ENCODE results near the gene CREB3L1. TPM values are rescaled to one million over a fixed set of nuclear protein-coding genes. Genes with fewer than 3 reads are reported as not detected.
"Not testable (repeated sequence)": the region's sequence is repeated elsewhere in the genome, so short reads cannot be mapped to it uniquely, and the experiment has no call there.

CREB3L1 gene
- total RNA-seq, 1 experiment from 2014 or later = not detected

DNA sequence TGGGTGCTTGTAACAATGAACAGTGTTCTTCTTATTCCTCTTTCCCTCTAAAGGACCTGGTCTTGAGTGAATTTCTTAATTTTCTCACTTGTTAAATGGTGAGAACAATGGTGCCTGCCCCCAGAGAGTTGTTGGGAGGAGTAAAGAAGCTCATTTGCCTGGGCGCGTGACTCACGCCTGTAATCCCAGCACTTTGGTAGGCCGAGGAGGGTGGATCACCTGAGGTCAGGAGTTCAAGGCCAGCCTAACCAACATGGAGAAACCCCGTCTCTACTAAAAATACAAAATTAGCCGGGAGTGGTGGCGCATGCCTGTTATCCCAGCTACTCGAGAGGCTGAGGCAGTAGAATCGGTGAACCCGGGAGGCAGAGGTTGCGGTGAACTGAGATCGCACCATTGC lies 26.6 kb downstream of the CREB3L1 start:
- not testable (repeated sequence) for H3K9ac ChIP-seq (ENCODE audit: low read length); DNase-seq; H3K9me3 ChIP-seq (ENCODE audit: low read length); H3K4me3 ChIP-seq (ENCODE audit: low read length); H4K20me1 ChIP-seq (ENCODE audit: insufficient read depth, low read depth, low read length); H3K36me3 ChIP-seq (ENCODE audit: insufficient read depth, low read length); H3K4me2 ChIP-seq (ENCODE audit: low read depth, low read length, poor library complexity, severe bottlenecking); H2AFZ ChIP-seq (ENCODE audit: low read length); H3K79me2 ChIP-seq (ENCODE audit: low read length); H3K27me3 ChIP-seq (ENCODE audit: low read length); H3K9me2 ChIP-seq (replicated peaks; ENCODE audit: insufficient read depth, low read length)
- peak overlapping the region; percentile 81 for H3K27ac ChIP-seq (ENCODE audit: low read length)
- H3K4me1 ChIP-seq (ENCODE audit: low read length) = peaks cover 31% of the 10 kb centered on the region

DNA sequence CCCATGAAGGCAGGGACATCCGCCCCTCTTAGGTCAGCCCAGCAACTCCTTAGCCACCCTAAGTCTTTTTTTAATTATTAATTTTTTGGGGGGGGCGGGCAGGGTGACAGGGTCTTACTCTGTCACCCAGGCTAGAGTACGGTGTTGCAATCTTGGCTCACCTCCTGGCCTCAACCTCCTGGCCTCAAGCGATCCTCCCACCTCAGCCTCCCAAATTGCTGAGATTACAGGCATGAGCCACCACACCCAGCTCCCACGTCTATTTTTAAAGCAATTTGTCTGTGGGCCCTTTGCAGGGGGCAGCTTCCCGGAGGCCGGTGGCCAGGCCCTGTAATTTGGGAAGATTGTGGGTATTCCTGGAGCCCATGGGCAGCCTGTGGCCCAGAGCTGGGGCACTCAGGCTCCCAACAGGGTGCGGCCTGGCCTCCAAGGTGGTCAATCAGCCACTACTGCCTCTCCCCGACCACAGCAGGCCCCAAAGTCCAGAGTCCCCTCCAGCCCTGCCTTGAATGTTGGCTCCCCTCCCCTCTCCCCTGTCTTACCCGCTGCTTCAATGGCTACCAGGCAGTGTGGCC lies 27.2 kb downstream of the CREB3L1 start:
- H3K9me2 ChIP-seq (replicated peaks; ENCODE audit: insufficient read depth, low read length) = no peaks in the 10 kb centered on the region
- no peak overlapping the region for H3K4me2 ChIP-seq (ENCODE audit: low read depth, low read length, poor library complexity, severe bottlenecking)
- H3K9ac ChIP-seq (ENCODE audit: low read length) = no peak overlapping the region
- H3K79me2 ChIP-seq (ENCODE audit: low read length) = no peaks in the 10 kb centered on the region
- H3K4me3 ChIP-seq (ENCODE audit: low read length) = no peak overlapping the region
- 0 out of 2 replicates have a peak overlapping the region, but pooled peaks have one; percentile 86 for H2AFZ ChIP-seq (ENCODE audit: low read length)
- H3K27ac ChIP-seq (ENCODE audit: low read length) = no peak overlapping the region
- H3K9me3 ChIP-seq (ENCODE audit: low read length) = no peaks in the 10 kb centered on the region
- no peaks in the 10 kb centered on the region for H3K27me3 ChIP-seq (ENCODE audit: low read length)
- H3K36me3 ChIP-seq (ENCODE audit: insufficient read depth, low read length) = no peaks in the 10 kb centered on the region
- no peak for DNase-seq
- H4K20me1 ChIP-seq (ENCODE audit: insufficient read depth, low read depth, low read length) = no peaks in the 10 kb centered on the region
- H3K4me1 ChIP-seq (ENCODE audit: low read length) = peaks cover 38% of the 10 kb centered on the region

DNA sequence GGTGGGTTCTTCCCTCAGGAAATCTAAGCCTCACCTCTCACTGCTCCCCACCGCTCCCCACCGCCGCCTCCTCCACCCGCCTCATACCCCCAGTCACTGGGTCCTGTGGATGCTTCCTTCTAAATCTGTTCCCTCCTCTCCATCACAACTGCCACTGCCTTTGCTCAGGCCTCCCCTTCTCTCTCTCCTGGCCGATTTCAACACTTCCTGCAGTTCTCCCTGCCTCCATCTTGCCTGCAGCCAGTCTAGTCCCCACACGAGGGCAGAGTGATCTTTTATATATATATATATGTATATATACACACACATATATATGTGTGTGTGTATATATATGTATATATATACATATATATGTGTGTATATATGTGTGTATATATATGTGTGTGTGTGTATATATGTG lies 27.8 kb downstream of the CREB3L1 start:
- no peak overlapping the region for H3K9ac ChIP-seq (ENCODE audit: low read length)
- H3K4me1 ChIP-seq (ENCODE audit: low read length) = peaks cover 42% of the 10 kb centered on the region
- H3K36me3 ChIP-seq (ENCODE audit: insufficient read depth, low read length) = no peaks in the 10 kb centered on the region
- DNase-seq = peak; percentile 69
- no peak overlapping the region for H3K27ac ChIP-seq (ENCODE audit: low read length)
- no peaks in the 10 kb centered on the region for H3K79me2 ChIP-seq (ENCODE audit: low read length)
- H2AFZ ChIP-seq (ENCODE audit: low read length) = 0 out of 2 replicates have a peak overlapping the region, but pooled peaks have one; percentile 86
- no peak overlapping the region for H3K4me2 ChIP-seq (ENCODE audit: low read depth, low read length, poor library complexity, severe bottlenecking)
- no peaks in the 10 kb centered on the region for H3K9me3 ChIP-seq (ENCODE audit: low read length)
- no peaks in the 10 kb centered on the region for H3K9me2 ChIP-seq (replicated peaks; ENCODE audit: insufficient read depth, low read length)
- no peaks in the 10 kb centered on the region for H3K27me3 ChIP-seq (ENCODE audit: low read length)
- H4K20me1 ChIP-seq (ENCODE audit: insufficient read depth, low read depth, low read length) = no peaks in the 10 kb centered on the region
- H3K4me3 ChIP-seq (ENCODE audit: low read length) = no peak overlapping the region

DNA sequence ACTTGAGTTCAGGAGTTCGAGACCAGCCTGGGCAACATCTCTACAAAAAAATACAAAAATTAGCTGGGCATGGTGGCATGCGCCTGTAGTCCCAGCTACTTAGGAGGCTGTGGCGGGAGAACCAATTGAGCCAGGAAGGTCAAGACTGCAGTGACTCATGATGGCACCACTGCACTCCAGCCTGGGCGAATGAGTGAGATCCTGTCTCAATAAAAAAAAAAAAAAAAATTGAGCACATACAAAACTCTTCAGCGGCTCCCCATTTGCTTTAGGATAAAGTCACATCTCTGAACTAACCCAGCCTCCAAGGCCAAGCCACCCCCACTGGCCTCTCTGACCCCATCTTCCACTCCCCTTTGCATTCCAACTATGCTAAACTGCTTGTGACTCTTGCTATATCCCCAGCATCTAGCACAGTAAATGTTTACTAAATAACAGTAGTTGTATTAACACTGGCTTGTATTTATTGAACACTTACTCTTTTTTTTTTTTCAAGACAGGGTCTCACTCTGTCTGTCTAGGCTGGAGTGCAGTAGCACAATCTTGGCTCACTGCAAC lies 28.9 kb downstream of the CREB3L1 start:
- H3K4me3 ChIP-seq (ENCODE audit: low read length) = no peak overlapping the region
- H3K4me1 ChIP-seq (ENCODE audit: low read length) = peaks cover 42% of the 10 kb centered on the region
- no peaks in the 10 kb centered on the region for H4K20me1 ChIP-seq (ENCODE audit: insufficient read depth, low read depth, low read length)

DNA sequence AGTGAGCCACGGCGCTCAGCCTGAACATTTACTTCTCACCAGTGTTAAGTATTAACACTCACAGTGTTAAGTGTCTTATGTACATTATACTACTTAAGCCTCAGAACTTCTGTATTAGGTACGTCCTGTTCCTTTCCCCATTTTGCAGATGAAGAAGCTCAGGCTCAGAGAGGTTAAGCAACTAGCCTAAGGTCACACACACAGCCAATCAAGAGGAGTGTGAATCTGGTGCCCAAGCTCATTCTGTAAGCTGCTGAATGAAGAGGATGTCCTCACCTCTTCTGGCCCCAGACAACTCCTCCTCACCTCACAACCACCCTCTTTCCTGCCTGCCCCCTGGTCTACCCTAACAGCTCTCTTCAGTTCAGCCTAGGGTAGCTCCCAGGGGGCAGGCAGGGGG lies 29.9 kb downstream of the CREB3L1 start:
- Histone ChIP-seq H3K4me2 (ENCODE audit: low read depth, low read length, poor library complexity, severe bottlenecking) (no peak overlapping the region), H3K27ac (ENCODE audit: low read length) (no peak overlapping the region), H2AFZ (ENCODE audit: low read length) (no peak overlapping the region), H3K4me3 (ENCODE audit: low read length) (no peak overlapping the region), H3K9ac (ENCODE audit: low read length) (no peak overlapping the region), H3K4me1 (ENCODE audit: low read length) (peaks cover 39% of the 10 kb centered on the region), H4K20me1 (ENCODE audit: insufficient read depth, low read depth, low read length) (no peaks in the 10 kb centered on the region), H3K36me3 (ENCODE audit: insufficient read depth, low read length) (no peaks in the 10 kb centered on the region), H3K79me2 (ENCODE audit: low read length) (no peaks in the 10 kb centered on the region), H3K9me3 (ENCODE audit: low read length) (no peaks in the 10 kb centered on the region), H3K9me2 (replicated peaks; ENCODE audit: insufficient read depth, low read length) (no peaks in the 10 kb centered on the region), H3K27me3 (ENCODE audit: low read length) (no peaks in the 10 kb centered on the region)
- DNase-seq = no peak

More for the DNA sequence above, 28.9 kb downstream of the CREB3L1 start:
- Histone ChIP-seq H3K27me3 (ENCODE audit: low read length) (no peaks in the 10 kb centered on the region), H3K9me2 (replicated peaks; ENCODE audit: insufficient read depth, low read length) (no peaks in the 10 kb centered on the region), H3K79me2 (ENCODE audit: low read length) (no peaks in the 10 kb centered on the region), H3K9ac (ENCODE audit: low read length) (no peak overlapping the region), H3K4me2 (ENCODE audit: low read depth, low read length, poor library complexity, severe bottlenecking) (no peak overlapping the region), H2AFZ (ENCODE audit: low read length) (no peak overlapping the region), H3K9me3 (ENCODE audit: low read length) (no peaks in the 10 kb centered on the region), H3K36me3 (ENCODE audit: insufficient read depth, low read length) (no peaks in the 10 kb centered on the region), H3K27ac (ENCODE audit: low read length) (no peak overlapping the region)
- DNase-seq = no peak

DNA sequence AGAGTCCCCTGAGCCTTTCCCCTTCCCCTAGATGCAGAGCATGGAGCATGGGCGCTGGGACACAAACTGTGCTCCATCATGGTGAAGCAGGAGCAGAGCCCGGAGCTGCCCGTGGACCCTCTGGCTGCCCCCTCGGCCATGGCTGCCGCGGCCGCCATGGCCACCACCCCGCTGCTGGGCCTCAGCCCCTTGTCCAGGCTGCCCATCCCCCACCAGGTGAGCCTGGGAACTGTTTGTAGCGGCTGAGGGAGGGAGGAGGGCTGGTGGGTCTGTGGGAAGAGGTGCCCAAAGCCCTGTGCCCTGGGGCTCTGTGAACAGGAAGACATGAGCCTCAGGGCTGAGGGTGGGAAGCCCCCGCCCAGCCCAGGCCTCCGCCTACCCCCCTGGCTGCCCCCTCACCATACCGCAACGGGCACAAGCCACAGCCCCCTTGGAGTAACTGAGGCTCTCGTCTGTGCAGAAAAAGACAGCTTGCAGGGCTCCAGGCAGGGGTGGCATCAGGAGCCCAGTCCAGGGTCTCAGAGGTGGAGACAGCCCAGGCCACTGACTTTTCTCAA lies 30.4 kb downstream of the CREB3L1 start:
- no peak for DNase-seq
- Histone ChIP-seq H3K9me2 (replicated peaks; ENCODE audit: insufficient read depth, low read length) (no peaks in the 10 kb centered on the region), H3K27me3 (ENCODE audit: low read length) (no peaks in the 10 kb centered on the region), H2AFZ (ENCODE audit: low read length) (no peak overlapping the region), H3K4me2 (ENCODE audit: low read depth, low read length, poor library complexity, severe bottlenecking) (no peak overlapping the region), H3K27ac (ENCODE audit: low read length) (no peak overlapping the region), H3K4me3 (ENCODE audit: low read length) (no peak overlapping the region), H3K4me1 (ENCODE audit: low read length) (peaks cover 34% of the 10 kb centered on the region), H3K36me3 (ENCODE audit: insufficient read depth, low read length) (no peaks in the 10 kb centered on the region), H3K9me3 (ENCODE audit: low read length) (no peaks in the 10 kb centered on the region), H4K20me1 (ENCODE audit: insufficient read depth, low read depth, low read length) (no peaks in the 10 kb centered on the region), H3K79me2 (ENCODE audit: low read length) (no peaks in the 10 kb centered on the region), H3K9ac (ENCODE audit: low read length) (no peak overlapping the region)

DNA sequence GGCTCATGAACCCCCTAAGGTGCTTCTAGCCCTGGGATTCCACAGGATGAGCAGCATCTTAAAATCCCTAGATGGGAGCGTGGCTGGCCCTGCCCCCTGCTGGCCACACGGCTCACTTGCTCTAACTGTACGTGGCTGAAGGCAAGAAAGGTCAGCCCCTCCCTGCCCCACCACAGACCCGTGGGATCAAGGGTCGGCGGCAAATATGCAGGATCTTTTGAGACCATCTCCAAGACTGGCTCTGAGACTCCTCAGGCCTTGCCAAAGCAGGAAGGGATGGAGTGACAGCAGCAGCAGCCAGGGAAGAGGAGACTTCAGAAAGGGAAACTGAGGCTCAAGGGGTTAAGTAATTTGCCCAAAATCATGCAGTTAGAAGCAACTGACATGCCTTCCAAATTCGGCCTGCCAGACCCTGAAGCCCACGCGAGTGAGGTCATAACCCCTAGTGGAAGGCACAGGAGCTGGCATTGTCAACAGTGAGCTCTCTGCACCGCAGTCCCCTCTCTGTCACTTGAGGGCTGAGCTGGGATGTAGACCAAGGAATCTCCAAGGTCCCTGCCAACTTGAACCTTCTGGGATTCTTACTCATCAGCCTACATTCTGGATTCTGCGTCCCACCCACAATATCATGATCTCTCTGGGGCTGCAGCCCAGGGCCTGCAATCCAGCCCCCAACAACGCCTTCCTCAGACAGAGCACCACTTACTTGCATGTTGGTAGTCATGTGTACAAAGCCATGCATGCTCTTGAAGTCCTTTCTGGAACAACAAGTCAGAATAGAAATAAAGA lies 31.4 kb downstream of the CREB3L1 start:
- no peak overlapping the region for H3K4me2 ChIP-seq (ENCODE audit: low read depth, low read length, poor library complexity, severe bottlenecking)
- no peaks in the 10 kb centered on the region for H3K9me2 ChIP-seq (replicated peaks; ENCODE audit: insufficient read depth, low read length)
- H3K9me3 ChIP-seq (ENCODE audit: low read length) = no peaks in the 10 kb centered on the region
- DNase-seq = peak; percentile 87
- no peak overlapping the region for H3K4me3 ChIP-seq (ENCODE audit: low read length)
- H3K36me3 ChIP-seq (ENCODE audit: insufficient read depth, low read length) = no peaks in the 10 kb centered on the region
- H3K9ac ChIP-seq (ENCODE audit: low read length) = no peak overlapping the region
- H3K27me3 ChIP-seq (ENCODE audit: low read length) = no peaks in the 10 kb centered on the region
- H4K20me1 ChIP-seq (ENCODE audit: insufficient read depth, low read depth, low read length) = no peaks in the 10 kb centered on the region
- H3K27ac ChIP-seq (ENCODE audit: low read length) = no peak overlapping the region
- no peak overlapping the region for H2AFZ ChIP-seq (ENCODE audit: low read length)
- peaks cover 25% of the 10 kb centered on the region for H3K4me1 ChIP-seq (ENCODE audit: low read length)
- no peaks in the 10 kb centered on the region for H3K79me2 ChIP-seq (ENCODE audit: low read length)

DNA sequence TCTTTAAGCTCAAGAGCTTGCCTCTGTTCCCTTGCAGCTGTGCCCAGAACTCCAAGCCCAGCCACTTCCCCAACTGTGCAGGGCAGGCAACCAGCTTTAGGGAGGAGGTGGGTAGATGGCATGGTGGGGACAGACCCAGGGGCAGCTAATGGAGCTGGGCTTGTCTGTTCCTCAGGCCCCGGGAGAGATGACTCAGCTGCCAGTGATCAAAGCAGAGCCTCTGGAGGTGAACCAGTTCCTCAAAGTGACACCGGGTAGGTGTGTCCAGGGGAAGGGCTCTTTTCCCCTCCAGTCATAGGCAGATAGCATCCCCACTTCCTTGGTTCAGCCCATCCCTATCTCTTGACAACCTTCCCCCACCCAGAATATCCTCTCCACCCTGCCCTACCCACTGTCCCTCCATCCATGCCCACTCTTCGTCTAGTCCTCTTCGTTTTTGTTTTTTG lies 32.4 kb downstream of the CREB3L1 start:
- no peaks in the 10 kb centered on the region for H3K9me3 ChIP-seq (ENCODE audit: low read length)
- H3K36me3 ChIP-seq (ENCODE audit: insufficient read depth, low read length) = no peaks in the 10 kb centered on the region
- H3K9me2 ChIP-seq (replicated peaks; ENCODE audit: insufficient read depth, low read length) = no peaks in the 10 kb centered on the region
- no peak overlapping the region for H3K4me2 ChIP-seq (ENCODE audit: low read depth, low read length, poor library complexity, severe bottlenecking)
- no peak overlapping the region for H2AFZ ChIP-seq (ENCODE audit: low read length)
- no peak overlapping the region for H3K4me3 ChIP-seq (ENCODE audit: low read length)
- H3K79me2 ChIP-seq (ENCODE audit: low read length) = no peaks in the 10 kb centered on the region
- DNase-seq = peak; percentile 77
- peaks cover 18% of the 10 kb centered on the region for H3K4me1 ChIP-seq (ENCODE audit: low read length)
- no peak overlapping the region for H3K27ac ChIP-seq (ENCODE audit: low read length)
- no peaks in the 10 kb centered on the region for H3K27me3 ChIP-seq (ENCODE audit: low read length)
- H4K20me1 ChIP-seq (ENCODE audit: insufficient read depth, low read depth, low read length) = no peaks in the 10 kb centered on the region
- peak overlapping the region; percentile 23 for H3K9ac ChIP-seq (ENCODE audit: low read length)

All from Karpas-422 (cell line).